ENCODE results near the gene DNAL1.
A peak's percentile ranks its signal among the peaks of the same experiment; 100 is the strongest.
"Not testable (repeated sequence)": the region's sequence is repeated elsewhere in the genome, so short reads cannot be mapped to it uniquely, and the experiment has no call there.

Gene DNAL1

GRCh38 chr14:73644531-73645247 is at the start of gene DNAL1:
DNAL1 (plus strand) TSS chr14:73644986; CDS start chr14:73645040, 54 bp downstream.
- DNase-seq: peak; percentile 91

- DNase-seq: no peak
Observed at GRCh38 chr14:73599499-73599898, 45.3 kb upstream of the DNAL1 start.

- no peak for DNase-seq
Observed at GRCh38 chr14:73602994-73603393, 41.8 kb upstream of the DNAL1 start.

GRCh38 chr14:73606271-73606670 is 38.5 kb upstream of the DNAL1 start:
- no peak for DNase-seq

- no peak for DNase-seq
Observed at GRCh38 chr14:73607241-73607640, 37.5 kb upstream of the DNAL1 start.

DNA sequence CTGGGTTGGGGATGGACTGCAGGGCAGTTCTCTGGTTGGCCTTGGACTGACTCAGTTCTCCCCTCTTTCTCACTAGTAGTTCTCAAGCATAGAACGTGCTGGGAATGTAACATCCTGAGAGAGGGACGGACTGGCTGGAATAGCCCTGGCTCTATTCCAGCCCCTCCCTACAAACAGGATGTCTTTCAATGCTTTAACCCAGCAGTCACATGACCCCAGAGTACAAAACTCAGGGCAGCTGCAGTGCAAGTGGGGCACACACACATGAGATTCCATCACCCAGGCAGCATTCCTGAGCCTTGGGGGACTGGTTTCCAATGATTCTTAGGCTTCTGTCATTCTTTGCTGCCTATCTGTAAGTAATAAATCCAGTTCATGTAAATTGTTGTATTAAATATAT is 34.1 kb upstream of the DNAL1 start:
- no peak for DNase-seq

GRCh38 chr14:73612339-73613045 is 32.3 kb upstream of the DNAL1 start, which contains the start of gene ACOT6:
ACOT6 (plus strand) TSS chr14:73612517; CDS start chr14:73612572, 55 bp downstream.
- DNase-seq: peak; percentile 68

- no peak for DNase-seq
Observed at GRCh38 chr14:73613046-73613383, 31.8 kb upstream of the DNAL1 start.

DNA sequence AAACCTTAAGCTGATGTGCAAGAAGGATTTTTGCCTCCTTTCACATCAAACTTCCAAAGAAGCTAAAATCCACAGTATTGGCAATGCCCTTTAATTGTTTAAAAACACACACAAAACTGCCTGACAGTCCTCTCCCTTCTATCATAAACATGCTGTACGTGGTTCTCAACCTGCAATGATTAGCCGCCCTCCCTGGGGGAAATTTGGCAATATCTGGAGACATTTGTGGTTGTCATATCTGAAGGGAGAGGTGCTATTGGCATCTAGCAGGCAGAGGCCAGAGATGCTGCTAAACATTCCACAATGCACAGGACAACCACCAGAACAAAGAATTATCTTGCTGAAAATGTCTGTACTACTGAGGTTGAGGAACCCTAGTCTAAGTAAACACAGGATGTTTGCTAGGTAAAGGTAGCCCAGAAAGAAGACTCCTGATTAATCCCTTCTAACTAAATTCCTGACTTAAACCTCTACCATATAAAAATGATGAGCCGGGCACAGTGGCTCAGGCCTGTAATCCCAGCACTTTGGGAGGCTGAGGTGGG is 31.3 kb upstream of the DNAL1 start:
- no peak for DNase-seq

GRCh38 chr14:73616831-73617230 is 28.0 kb upstream of the DNAL1 start:
- DNase-seq: no peak

DNA sequence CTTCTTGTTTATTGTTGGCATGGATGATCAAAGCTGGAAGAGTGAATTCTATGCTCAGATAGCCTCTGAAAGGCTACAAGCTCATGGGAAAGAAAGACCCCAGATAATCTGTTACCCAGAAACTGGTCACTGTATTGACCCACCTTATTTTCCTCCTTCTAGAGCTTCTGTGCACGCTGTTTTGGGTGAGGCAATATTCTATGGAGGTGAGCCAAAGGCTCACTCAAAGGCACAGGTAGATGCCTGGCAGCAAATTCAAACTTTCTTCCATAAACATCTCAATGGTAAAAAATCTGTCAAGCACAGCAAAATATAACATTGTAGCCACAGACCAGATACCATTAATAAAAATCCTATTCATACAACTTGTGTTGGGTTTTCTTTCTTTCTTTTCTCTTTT is 25.3 kb upstream of the DNAL1 start:
- no peak for DNase-seq

- DNase-seq: no peak
Observed at GRCh38 chr14:73620268-73620667, 24.5 kb upstream of the DNAL1 start.

DNA sequence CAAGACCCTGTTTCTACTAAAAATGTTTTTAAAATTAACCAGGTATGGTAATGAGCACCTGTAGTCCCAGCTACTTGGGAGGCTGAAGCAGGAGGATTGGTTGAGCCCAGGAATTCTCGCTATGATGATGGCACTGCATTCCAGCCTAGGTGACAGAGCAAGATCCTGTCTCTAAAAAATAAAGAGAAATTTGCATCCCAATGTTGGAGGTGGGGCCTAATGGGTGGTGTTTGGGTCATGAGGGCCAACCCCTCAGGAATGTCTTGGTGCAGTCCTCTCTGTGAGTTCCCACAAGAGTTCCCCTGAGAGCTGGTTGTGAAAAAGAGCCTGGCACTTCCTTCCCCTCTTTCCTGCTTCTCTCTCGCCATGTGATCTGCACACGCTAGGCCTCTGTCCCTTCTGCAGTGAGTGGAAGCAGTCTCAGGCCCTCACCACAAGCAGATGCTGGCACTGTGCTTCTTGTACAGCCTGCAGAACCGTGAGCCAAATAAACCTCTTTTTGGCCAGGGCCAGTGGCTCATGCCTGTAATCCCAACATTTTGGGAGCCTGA is 21.2 kb upstream of the DNAL1 start:
- DNase-seq: no peak

- no peak for DNase-seq
Observed at GRCh38 chr14:73625706-73626105, 19.1 kb upstream of the DNAL1 start.

DNA sequence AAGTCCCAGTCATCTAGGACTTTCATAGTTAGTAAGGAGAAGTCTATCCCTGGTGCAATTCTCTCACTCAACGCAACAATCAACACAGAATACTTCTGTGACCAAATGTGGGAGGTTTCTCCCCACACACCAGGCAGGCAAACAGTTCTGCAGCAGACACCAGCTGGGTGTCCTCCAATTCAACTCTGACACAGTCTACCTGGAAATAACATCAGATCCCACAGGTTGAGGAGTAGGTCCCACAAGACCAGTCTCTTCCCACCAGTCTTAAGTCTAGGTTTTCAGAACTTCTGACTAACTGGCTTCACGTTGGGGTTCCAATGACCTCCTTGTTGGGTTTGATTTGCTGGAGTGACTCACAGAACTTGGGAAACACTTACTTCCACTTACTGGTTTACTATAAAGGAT is 17.6 kb upstream of the DNAL1 start:
- DNase-seq: no peak

DNA sequence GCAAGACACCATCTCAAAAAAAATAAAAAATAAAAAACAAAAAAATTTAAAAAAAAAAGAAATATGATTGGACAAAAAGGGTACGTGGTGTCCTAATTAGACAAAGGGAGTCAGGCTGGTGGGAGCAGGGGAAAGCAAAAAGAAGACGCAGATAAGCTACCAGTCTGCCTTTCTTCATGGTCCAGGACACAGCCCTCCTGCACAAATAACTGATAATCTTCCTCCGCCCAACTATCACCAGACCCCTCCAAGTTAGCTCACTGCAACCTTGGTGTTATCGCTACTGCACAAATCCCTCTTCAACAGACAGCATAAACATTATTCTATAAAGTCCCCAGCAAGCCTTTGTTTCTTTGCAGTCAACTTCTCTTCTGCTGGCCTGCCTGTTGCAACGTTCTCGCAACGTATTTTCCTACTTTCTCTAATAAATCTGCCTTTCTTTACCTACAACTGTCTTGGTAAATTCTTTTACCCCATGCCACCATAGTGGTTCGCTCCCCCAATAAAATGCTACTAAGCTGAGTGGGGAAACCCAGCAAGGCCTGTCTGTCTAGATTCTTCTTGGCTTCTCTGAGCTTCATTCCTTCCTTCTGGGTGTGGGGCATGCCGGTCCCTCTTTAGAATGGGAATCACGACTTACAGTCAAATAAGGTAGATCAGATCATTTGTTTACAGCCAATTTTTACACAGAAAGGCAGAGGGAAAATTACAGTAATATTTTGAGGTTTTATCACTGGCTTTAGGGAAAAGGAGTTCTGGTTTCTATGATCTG is 14.6 kb upstream of the DNAL1 start:
- no peak for DNase-seq

GRCh38 chr14:73633116-73634010 is 11.4 kb upstream of the DNAL1 start:
- peak; percentile 63 for DNase-seq

- DNase-seq: no peak
Observed at GRCh38 chr14:73634011-73634833, 10.6 kb upstream of the DNAL1 start.

DNA sequence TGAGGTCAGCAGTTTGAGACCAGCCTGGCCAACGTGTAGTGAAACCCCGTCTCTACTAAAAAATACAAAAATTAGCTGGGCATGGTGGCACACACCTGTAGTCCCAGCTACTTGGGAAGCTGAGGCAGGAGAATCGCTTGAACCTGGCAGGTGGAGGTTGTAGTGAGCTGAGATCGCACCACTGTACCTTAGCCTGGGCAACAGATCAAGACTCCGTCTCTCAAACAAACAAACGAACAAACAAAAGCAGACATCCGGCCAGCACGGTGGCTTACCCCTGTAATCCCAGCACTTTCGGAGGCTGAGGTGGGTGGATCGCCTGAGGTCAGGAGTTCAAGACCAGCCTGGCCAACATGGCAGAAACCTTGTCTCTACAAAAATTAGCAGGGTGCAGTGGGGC is 8.4 kb upstream of the DNAL1 start:
- not testable (repeated sequence) for DNase-seq

GRCh38 chr14:73637830-73638229 is 7.0 kb upstream of the DNAL1 start:
- no peak for DNase-seq

GRCh38 chr14:73640796-73641365 is 3.9 kb upstream of the DNAL1 start:
- no peak for DNase-seq

Data from activated naive CD4-positive, alpha-beta T cell treated with Interleukin-2 at 50 U/mL for 16 hours (primary cell).